ENCODE measurements around the gene RDX.
"Not testable (repeated sequence)": the region's sequence is repeated elsewhere in the genome, so short reads cannot be mapped to it uniquely, and the experiment has no call there.

The RDX gene

GRCh38 chr11:110318638-110319404 is 22.4 kb upstream of the RDX start:
- H3K4me3 Mint-ChIP-seq, result no peak overlapping the region
- H3K27me3 Mint-ChIP-seq, result no peaks in the 10 kb centered on the region
- H3K9me3 Mint-ChIP-seq, result no peaks in the 10 kb centered on the region
- no peak for ATAC-seq (replicated peaks)
- H3K27ac Mint-ChIP-seq, result no peak overlapping the region
- DNase-seq, result no peak
- no peaks in the 10 kb centered on the region for H3K36me3 Mint-ChIP-seq (ENCODE audit: insufficient read depth)
- no peaks in the 10 kb centered on the region for H3K4me1 Mint-ChIP-seq (ENCODE audit: low read depth in 2 of 2)

DNA sequence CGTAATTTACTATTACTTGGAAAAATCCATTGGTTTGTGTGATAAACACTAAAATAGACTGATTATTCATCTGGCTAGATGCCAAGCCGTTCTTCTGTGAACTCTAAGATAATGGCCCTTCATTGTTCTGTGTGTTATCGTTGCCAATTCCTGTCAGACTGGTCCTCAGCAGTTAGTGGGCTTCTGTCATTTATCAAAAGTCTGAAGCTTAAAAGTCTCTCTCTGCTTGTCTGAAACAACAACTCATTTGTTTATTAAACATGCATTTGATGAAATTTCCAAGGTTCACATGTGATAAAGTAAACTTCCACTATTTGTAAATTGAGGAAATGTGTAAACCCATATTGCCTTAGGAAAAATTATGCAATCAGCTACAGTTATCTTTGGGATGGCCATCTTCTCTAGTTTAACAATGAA is 21.1 kb upstream of the RDX start:
- DNase-seq, result no peak
- H3K27ac Mint-ChIP-seq, result no peak overlapping the region

DNA sequence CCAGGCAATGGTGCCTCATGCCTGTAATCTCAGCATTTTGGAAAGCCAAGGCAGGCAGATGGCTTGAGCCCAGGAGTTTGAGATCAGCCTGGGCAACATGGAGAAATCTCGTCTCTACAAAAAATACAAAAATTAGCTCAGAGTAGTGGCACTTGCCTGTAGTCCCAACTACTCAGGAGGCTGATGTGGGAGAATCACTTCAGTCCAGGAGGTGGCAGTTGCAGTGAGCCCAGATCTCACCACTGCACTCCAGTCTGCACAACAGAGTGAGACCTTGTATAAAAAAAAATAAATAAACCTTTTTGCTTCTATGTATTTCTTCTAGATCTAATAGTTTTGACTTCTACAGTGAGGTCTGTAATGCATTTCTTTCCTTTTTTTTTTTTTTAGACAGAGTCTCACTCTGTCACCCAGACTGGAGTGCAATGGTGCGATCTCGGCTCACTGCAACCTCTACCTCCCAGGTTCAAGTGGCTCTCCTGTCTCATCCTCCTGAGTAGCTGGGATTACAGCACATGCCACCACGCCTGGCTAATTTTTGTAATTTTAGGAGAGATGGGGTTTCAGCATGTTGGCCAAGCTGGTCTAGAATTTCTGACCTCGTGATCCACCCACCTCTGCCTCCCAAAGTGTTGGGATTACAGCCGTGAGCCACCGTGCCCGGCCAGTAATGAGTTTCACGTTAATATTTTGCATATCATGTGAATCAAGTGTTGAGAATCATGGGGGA is 18.1 kb upstream of the RDX start:
- Mint-ChIP-seq H3K4me1 (ENCODE audit: low read depth in 2 of 2) (no peaks in the 10 kb centered on the region), H3K27me3 (no peaks in the 10 kb centered on the region), H3K36me3 (ENCODE audit: insufficient read depth) (no peaks in the 10 kb centered on the region), H3K27ac (no peak overlapping the region), H3K4me3 (no peak overlapping the region), H3K9me3 (no peaks in the 10 kb centered on the region)
- no peak for DNase-seq
- ATAC-seq (replicated peaks), result no peak

More for the DNA sequence above, 21.1 kb upstream of the RDX start:
- Mint-ChIP-seq H3K27me3 (no peaks in the 10 kb centered on the region), H3K36me3 (ENCODE audit: insufficient read depth) (no peaks in the 10 kb centered on the region), H3K4me1 (ENCODE audit: low read depth in 2 of 2) (no peaks in the 10 kb centered on the region), H3K9me3 (no peaks in the 10 kb centered on the region), H3K4me3 (no peak overlapping the region)
- no peak for ATAC-seq (replicated peaks)

DNA sequence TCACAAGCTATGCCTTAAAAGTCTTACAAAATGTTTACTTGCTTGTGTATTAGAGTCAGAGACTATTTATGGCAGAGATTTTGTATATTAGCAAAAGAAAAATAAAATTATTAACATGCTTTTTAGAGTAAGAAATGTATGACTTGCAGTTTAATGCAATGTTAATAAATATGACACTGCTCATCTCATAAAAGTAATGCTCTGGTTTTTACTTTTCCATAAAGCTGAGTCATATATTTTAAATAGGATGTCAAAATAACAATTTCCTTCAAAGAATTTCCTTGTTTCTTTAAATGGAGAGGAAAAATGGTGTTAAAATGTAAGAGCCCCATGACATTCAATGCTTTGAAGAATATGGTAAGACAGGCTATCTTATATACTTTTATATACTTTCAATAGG is 16.3 kb upstream of the RDX start:
- Mint-ChIP-seq H3K27me3 (no peaks in the 10 kb centered on the region), H3K4me3 (no peak overlapping the region), H3K36me3 (ENCODE audit: insufficient read depth) (no peaks in the 10 kb centered on the region), H3K4me1 (ENCODE audit: low read depth in 2 of 2) (no peaks in the 10 kb centered on the region), H3K27ac (no peak overlapping the region), H3K9me3 (no peaks in the 10 kb centered on the region)
- ATAC-seq (replicated peaks) (no peak), DNase-seq (no peak)

DNA sequence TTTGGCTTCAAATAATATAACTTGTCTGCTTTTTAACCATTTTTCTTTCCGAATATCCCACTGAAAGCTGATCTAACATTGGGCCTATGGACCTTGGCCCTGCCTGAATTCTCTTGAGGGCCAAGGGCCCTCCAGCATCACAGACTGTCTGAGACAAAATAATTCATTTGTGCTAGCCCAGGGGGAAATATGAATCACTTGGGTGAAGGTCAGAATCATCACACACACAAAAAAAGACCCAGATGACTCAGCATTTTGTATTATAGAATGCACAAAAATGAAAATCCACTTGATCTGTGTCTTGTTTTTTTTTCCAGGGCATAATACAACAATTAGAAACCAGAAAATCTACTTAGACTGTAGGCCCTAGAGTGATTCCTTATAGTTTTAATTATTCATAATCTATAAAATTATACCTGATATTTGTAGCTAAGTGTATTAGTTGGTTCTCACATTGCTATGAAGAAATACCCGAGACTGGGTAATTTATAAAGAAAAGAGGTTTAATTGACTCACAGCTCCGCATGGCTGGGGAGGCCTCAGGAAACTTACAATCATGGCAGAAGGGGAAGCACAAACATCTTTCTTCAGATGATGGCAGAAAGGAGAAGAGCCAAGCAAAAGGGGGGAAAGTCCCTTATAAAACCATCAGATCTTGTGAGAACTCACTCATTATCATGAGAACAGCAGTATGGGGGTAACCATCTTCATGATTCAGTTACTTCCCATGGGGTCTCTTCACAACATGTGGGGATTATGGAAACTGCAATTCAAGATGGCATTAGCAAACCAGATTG is 15.6 kb upstream of the RDX start:
- DNase-seq (no peak), ATAC-seq (replicated peaks) (no peak)
- H3K27ac Mint-ChIP-seq, result no peak overlapping the region
- no peaks in the 10 kb centered on the region for H3K4me1 Mint-ChIP-seq (ENCODE audit: low read depth in 2 of 2)
- H3K36me3 Mint-ChIP-seq (ENCODE audit: insufficient read depth), result no peaks in the 10 kb centered on the region
- H3K27me3 Mint-ChIP-seq, result no peaks in the 10 kb centered on the region
- H3K4me3 Mint-ChIP-seq, result no peak overlapping the region
- no peaks in the 10 kb centered on the region for H3K9me3 Mint-ChIP-seq

DNA sequence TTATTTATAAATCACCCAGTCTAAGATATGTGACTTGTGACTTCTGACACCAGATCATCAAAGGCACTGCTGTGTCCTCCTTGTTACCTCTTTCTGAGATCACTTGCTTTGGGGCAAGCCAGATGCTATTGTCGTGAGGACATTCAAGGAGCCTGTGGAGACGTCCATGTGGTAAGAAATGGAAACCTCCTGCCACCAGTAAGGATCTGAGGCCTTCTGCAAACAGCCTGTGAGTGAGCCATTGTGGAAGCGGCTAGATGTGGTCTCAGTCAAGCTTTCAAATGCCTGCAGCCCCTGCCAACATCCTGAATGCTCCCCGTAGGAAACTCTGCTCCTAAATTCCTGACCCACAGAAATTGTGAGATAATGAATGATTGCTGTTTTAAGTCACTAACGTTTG is 11.7 kb upstream of the RDX start:
- Mint-ChIP-seq H3K27me3 (no peaks in the 10 kb centered on the region), H3K9me3 (no peaks in the 10 kb centered on the region), H3K4me3 (no peak overlapping the region), H3K36me3 (ENCODE audit: insufficient read depth) (no peaks in the 10 kb centered on the region), H3K4me1 (ENCODE audit: low read depth in 2 of 2) (no peaks in the 10 kb centered on the region), H3K27ac (no peak overlapping the region)
- DNase-seq, result no peak
- no peak for ATAC-seq (replicated peaks)

DNA sequence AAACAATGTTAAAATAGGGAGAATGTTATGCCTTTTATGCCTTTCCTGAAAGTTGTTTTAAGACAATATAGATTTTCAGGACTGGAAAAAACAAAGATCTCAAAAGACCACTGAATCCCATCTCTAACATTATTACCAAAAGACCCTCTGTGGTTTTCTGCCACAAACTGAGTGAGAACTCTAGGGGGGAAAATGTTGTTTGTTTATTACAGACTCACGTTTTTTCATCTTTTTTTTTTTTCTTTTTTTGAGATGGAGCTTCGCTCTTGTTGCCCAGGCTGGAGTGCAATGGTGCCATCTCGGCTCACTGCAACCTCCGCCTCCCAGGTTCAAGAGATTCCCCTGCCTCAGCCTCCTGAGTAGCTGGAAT is 9.6 kb upstream of the RDX start:
- not testable (repeated sequence) for H3K27me3 Mint-ChIP-seq; H3K27ac Mint-ChIP-seq; H3K4me3 Mint-ChIP-seq; H3K4me1 Mint-ChIP-seq (ENCODE audit: low read depth in 2 of 2); H3K9me3 Mint-ChIP-seq; DNase-seq; H3K36me3 Mint-ChIP-seq (ENCODE audit: insufficient read depth); ATAC-seq (replicated peaks)

- no peaks in the 10 kb centered on the region for H3K9me3 Mint-ChIP-seq
- no peaks in the 10 kb centered on the region for H3K36me3 Mint-ChIP-seq (ENCODE audit: insufficient read depth)
- no peak for ATAC-seq (replicated peaks)
- no peaks in the 10 kb centered on the region for H3K27me3 Mint-ChIP-seq
- H3K4me1 Mint-ChIP-seq (ENCODE audit: low read depth in 2 of 2), result no peaks in the 10 kb centered on the region
- no peak for DNase-seq
- H3K27ac Mint-ChIP-seq, result peak overlapping the region in 1 of 2 donors; percentile 17
- no peak overlapping the region for H3K4me3 Mint-ChIP-seq
Measured at GRCh38 chr11:110305169-110306018, 9.0 kb upstream of the RDX start.

DNA sequence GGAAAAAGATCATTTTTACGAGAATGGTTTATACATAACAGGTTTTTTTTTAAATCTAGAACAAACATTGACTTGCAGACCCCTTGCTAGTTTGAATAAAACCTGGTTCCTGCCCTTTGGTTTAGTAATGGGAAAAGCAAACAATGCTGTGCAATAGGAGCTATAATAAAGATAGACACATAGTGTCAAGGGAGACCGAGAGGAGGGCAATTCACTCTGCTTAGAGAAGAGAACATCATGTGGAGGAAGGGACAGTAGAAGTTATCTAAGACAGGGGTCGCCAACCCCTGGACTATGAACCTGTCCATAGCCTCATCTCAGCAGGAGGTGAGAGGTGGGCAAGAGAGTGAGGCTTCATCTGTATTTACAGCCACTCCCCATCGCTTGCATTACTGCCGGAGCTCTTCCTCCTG is 7.0 kb upstream of the RDX start:
- Mint-ChIP-seq H3K27ac (no peak overlapping the region), H3K36me3 (ENCODE audit: insufficient read depth) (no peaks in the 10 kb centered on the region), H3K4me3 (no peak overlapping the region), H3K9me3 (no peaks in the 10 kb centered on the region), H3K27me3 (no peaks in the 10 kb centered on the region), H3K4me1 (ENCODE audit: low read depth in 2 of 2) (peaks cover 0 to 2% of the 10 kb centered on the region in 2 donors)
- DNase-seq (no peak), ATAC-seq (replicated peaks) (no peak)

GRCh38 chr11:110301577-110301976 is 5.2 kb upstream of the RDX start:
- DNase-seq (no peak), ATAC-seq (replicated peaks) (no peak)
- H3K27me3 Mint-ChIP-seq, result no peaks in the 10 kb centered on the region
- peaks cover 4 to 6% of the 10 kb centered on the region in 2 donors for H3K4me1 Mint-ChIP-seq (ENCODE audit: low read depth in 2 of 2)
- H3K9me3 Mint-ChIP-seq, result no peaks in the 10 kb centered on the region
- H3K27ac Mint-ChIP-seq, result no peak overlapping the region
- peaks cover 5% of the 10 kb centered on the region for H3K36me3 Mint-ChIP-seq (ENCODE audit: insufficient read depth)
- no peak overlapping the region for H3K4me3 Mint-ChIP-seq

GRCh38 chr11:110301032-110301431 is 4.6 kb upstream of the RDX start:
- no peak for DNase-seq
- Mint-ChIP-seq H3K27ac (no peak overlapping the region), H3K27me3 (no peaks in the 10 kb centered on the region), H3K4me3 (no peak overlapping the region), H3K9me3 (no peaks in the 10 kb centered on the region), H3K4me1 (ENCODE audit: low read depth in 2 of 2) (peaks cover 4 to 6% of the 10 kb centered on the region in 2 donors), H3K36me3 (ENCODE audit: insufficient read depth) (peaks cover 5% of the 10 kb centered on the region)
- ATAC-seq (replicated peaks), result no peak

GRCh38 chr11:110299006-110299785 is 2.8 kb upstream of the RDX start:
- H3K4me1 Mint-ChIP-seq (ENCODE audit: low read depth in 2 of 2), result peaks cover 6 to 13% of the 10 kb centered on the region in 2 donors
- no peaks in the 10 kb centered on the region for H3K27me3 Mint-ChIP-seq
- no peak overlapping the region for H3K27ac Mint-ChIP-seq
- H3K9me3 Mint-ChIP-seq, result no peaks in the 10 kb centered on the region
- H3K4me3 Mint-ChIP-seq, result no peak overlapping the region
- ATAC-seq (replicated peaks) (no peak), DNase-seq (no peak)
- H3K36me3 Mint-ChIP-seq (ENCODE audit: insufficient read depth), result peaks cover 12% of the 10 kb centered on the region
